NCI-H1417 (cell line): ENCODE measurements around the gene ERMN.
A peak's percentile ranks its signal among the peaks of the same experiment; 100 is the strongest.
"Not testable (repeated sequence)": the region's sequence is repeated elsewhere in the genome, so short reads cannot be mapped to it uniquely, and the experiment has no call there.

ENCODE experiments used
- DNase-seq, 3 experiments: peaks; one replicate each; lab custom pipeline; 2025; lab: John Stamatoyannopoulos, UW

ERMN gene, protein sequence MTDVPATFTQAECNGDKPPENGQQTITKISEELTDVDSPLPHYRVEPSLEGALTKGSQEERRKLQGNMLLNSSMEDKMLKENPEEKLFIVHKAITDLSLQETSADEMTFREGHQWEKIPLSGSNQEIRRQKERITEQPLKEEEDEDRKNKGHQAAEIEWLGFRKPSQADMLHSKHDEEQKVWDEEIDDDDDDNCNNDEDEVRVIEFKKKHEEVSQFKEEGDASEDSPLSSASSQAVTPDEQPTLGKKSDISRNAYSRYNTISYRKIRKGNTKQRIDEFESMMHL

DNA sequence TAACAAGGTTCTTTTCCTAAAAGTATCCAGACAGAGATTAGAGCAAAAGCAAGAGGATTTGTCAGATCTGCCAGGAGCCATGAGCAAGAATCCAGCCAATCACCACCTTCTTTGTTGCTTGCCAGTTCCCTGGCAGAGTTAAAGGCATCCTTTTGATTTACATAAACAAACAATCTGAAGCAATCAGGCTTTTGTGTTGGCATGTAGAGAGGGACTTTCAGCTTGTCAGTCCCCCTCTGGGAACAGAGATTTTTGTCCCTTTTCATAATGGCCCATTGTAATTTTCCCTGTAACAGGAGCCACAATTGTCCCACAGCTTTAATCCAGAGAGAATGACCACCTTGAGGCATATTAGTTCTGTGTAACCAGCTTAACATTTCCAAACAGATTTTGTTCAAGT is at the start of gene ERMN:
ERMN (minus strand) TSS at position 39 of the 400 bp plus-strand sequence. CDS start 182 bp downstream, outside the sequence.
- peak in 2 of 3 experiments; percentile 0 to 3 for DNase-seq

- DNase-seq = no peak
Measured at GRCh38 chr2:157375384-157375783, 49.8 kb upstream of the ERMN start.

DNA sequence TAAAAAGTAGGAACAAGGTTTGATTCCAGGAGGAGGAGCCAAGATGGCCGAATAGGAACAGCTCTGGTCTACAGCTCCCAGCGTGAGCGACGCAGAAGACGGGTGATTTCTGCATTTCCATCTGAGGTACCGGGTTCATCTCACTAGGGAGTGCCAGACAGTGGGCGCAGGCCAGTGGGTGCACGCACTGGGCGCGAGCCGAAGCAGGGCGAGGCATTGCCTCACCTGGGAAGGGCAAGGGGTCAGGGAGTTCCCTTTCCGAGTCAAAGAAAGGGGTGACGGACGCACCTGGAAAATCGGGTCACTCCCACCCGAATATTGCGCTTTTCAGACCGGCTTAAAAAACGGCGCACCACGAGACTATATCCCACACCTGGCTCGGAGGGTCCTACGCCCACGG is 42.9 kb upstream of the ERMN start:
- not testable (repeated sequence) for DNase-seq

DNA sequence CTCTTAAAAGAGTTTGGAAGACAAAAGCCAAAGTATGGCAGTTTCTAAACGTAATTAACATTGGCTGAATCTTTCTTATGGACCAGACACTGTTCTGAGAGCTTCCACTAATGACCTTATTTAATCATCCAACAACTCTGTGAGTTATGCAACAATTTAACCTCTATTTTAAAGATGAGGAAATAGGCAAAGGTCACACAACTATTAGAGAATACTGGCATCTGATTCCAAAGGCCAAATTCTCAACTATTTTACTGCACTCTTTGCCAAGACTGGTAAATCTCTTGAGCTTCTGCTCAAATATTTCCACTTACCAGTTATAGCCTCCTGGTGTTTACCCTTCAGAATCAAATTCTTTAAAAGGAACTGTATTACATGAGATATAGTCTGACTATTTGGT is 42.1 kb upstream of the ERMN start:
- DNase-seq = no peak

GRCh38 chr2:157364257-157364974 is 38.8 kb upstream of the ERMN start:
- no peak for DNase-seq

GRCh38 chr2:157363612-157364101 is 38.0 kb upstream of the ERMN start:
- DNase-seq = peak in 1 of 3 experiments; percentile 0

GRCh38 chr2:157362627-157363026 is 37.0 kb upstream of the ERMN start:
- DNase-seq = no peak

DNA sequence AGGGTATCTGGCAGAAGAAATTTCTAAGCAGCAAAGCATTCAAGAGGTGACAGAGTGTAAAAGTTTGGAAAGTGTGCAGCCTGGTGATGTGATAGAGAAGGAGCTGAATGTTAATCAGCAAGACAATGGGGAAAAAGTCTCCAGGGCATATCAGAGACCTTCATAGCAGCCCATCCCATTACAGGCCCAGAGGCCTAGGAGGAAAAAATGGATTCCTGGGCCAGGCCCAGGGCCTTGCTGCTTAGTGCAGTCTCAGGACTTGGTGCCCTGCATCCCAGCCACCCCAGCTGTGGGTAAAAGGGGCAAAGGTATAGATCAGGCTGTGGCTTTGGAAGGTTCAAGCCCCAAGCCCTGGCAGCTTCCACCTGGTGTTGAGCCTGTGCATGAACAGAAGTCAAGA is 35.9 kb upstream of the ERMN start:
- DNase-seq = no peak

DNA sequence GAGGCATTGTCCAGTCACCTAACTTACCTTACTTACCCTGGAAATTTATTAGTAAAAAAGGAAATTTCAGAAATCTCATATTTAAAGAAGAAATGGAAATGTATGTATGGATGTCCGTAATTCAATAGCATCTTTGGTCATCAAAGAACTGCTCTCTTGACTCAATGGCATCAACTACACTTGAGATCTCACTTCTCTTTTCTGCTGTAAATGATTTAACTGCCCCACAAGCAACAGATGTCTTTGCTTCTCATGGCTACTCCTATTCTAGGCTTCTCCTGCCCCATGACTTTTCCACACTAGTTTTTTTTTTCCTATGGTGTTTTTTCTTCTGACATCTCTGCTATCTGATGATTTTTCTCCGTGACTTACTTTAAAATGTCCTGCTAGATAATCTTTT is 34.0 kb upstream of the ERMN start:
- DNase-seq = no peak

DNA sequence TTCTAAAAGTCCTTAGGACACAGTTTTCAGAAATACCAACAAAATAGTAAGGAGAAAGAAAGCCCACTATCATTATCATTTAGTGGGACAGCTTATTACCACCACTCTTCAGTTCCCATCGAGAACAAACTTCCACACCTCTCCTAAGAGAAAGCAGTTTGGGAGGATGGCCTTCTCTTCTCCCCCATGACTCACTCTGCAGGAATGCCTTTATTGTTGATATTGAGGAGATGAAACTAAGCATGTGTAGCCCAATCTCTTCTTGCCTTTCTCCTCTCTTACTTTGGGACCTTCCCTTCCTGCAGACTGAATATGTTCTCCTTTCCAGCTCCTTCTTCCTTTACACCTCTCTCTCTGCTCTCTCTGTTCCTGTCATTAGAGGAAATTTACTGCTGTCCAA is 30.0 kb upstream of the ERMN start:
- DNase-seq = no peak

DNA sequence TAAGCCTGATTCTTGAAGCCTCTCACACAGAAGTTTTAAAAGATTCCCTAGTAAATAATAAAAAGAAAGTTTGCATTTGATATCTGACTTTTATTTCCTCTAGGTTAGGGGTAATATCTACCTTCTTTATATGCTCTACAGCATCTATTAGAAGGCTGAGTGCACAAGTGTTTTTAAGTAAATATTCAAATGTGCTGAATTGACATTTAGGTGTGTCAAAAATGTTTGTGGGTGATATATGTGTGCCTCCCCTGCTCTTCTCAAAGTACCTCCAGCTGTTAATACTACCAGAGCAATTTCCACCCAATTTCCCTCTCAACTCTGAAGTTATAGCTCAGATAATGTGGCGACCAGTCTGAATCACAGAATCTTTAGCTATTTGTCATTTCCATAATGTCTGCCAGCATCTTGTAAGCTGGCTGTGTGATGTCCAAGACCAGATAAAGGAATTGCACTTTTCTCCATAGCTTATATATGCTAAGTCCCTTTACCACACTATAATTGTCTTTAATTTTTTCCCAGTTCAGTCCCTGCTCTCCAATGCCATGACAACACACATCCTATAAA is 24.4 kb upstream of the ERMN start:
- no peak for DNase-seq

DNA sequence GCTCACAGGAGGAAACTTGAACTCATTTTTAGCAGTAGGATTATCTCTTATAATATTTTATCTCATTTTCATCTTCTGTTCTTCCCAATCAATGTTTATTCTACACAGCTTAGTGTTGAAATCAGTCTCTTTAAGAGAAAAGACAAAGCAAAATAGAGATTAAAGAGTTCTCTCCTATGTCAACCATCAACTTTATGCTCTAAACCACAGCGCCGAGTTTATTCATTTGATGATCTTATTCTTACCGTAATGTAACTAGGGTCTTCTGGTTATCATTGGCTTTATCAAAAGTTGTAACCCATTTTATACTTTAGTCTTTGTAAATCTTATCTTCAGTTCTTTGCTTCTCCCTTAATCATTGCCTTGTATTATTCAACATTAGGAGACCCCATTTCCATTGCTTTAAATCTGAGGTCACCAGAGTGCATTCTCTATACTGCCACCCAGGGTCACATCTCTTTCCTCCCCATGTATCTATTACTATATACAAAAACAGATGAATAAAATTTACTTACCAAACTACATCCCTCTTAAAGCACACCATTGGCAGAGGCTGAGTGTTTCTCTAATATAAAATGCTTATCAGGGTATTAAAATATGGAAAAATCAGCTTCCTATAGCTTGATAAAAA is 22.8 kb upstream of the ERMN start:
- DNase-seq = no peak

GRCh38 chr2:157345647-157346389 is 20.2 kb upstream of the ERMN start:
- DNase-seq = no peak

DNA sequence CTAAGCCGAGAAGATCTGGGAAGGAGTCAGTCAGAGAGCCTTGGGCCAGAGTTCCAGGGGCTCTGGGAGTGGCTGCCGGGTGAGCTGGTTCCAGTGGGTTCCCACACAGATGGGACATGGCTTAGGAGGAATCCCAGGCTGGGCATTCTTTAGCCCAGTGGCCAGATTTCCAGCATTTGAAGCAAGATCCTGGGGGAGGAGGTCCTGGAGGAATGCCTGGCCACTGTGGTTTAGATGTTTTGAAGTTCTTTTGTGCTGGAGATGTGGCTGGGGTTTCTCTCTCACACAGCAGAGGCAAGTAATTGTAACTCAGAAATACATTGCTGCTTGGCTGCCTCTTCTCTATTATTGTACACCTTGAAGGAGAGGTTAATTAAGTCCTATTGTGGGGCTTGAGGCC is 15.8 kb upstream of the ERMN start:
- DNase-seq = not testable (repeated sequence)

- no peak for DNase-seq
Measured at GRCh38 chr2:157339965-157340655, 14.5 kb upstream of the ERMN start.

- DNase-seq = no peak
Measured at GRCh38 chr2:157337978-157338377, 12.4 kb upstream of the ERMN start.

GRCh38 chr2:157336137-157337010 is 10.8 kb upstream of the ERMN start:
- peak in 2 of 3 experiments; percentile 2 to 35 for DNase-seq

DNA sequence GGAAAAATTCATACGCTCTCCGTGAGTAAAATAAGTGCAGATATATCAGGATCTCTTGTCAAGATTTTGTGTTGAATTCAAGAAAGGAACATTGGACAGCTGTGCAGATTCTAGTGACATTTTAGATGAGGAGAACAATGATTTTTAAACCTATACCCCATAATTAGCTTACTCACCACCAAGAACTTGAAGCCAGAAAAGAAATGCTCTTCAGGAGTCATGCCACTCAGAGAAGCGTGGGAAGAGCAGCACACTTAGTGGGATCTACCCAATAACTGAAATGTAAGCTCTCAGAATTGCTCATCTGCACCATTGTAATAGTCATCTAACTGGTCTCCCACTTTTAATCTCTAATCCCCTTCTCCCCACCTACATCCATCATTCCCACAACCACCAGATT is 9.2 kb upstream of the ERMN start:
- DNase-seq = no peak

- no peak for DNase-seq
Measured at GRCh38 chr2:157334335-157334734, 8.7 kb upstream of the ERMN start.
